ENCODE results near the gene ZNF350. TPM values are rescaled to one million over a fixed set of nuclear protein-coding genes. Genes with fewer than 3 reads are reported as not detected.
"Not testable (repeated sequence)": the region's sequence is repeated elsewhere in the genome, so short reads cannot be mapped to it uniquely, and the experiment has no call there.

ZNF350 gene
- total RNA-seq, result 9.1 and 9.2 TPM in 2 replicates

GRCh38 chr19:51986309-51987291, at the start of gene ZNF350:
ZNF350 (minus strand) TSS chr19:51986840; CDS start chr19:51974360, 12,480 bp downstream.
- Mint-ChIP-seq H3K4me3 (ENCODE audit: low read depth) (peak within 1 kb of the TSS; percentile 95), H3K27ac (peak within 1 kb of the TSS; percentile 89), H3K9me3 (peaks cover 69% of the 10 kb centered on the region), H3K4me1 (ENCODE audit: low read depth) (peaks cover 8% of the 10 kb centered on the region), H3K27me3 (ENCODE audit: low read depth) (no peaks in the 10 kb centered on the region), H3K36me3 (ENCODE audit: low read depth) (peaks cover 61% of the 10 kb centered on the region)
- DNase-seq (ENCODE audit: low spot score), result peak; percentile 84
- intact Hi-C loops (cut with micrococcal nuclease), result loop anchor here (1.0 to 5.0 kb wide), 6 partner anchors 22 to 201 kb away; partner anchors contain the start of genes ZNF613, ZNF614, ZNF615 and ZNF649

GRCh38 chr19:52034051-52034728, 47.5 kb upstream of the ZNF350 start:
- Mint-ChIP-seq H3K9me3 (peaks cover 80% of the 10 kb centered on the region), H3K27me3 (ENCODE audit: low read depth) (no peaks in the 10 kb centered on the region), H3K4me1 (ENCODE audit: low read depth) (peaks cover 1% of the 10 kb centered on the region), H3K4me3 (ENCODE audit: low read depth) (no peak overlapping the region), H3K27ac (no peak overlapping the region), H3K36me3 (ENCODE audit: low read depth) (peaks cover 82% of the 10 kb centered on the region)
- intact Hi-C loops (cut with micrococcal nuclease), result no loop called here
- DNase-seq (ENCODE audit: low spot score), result no peak

DNA sequence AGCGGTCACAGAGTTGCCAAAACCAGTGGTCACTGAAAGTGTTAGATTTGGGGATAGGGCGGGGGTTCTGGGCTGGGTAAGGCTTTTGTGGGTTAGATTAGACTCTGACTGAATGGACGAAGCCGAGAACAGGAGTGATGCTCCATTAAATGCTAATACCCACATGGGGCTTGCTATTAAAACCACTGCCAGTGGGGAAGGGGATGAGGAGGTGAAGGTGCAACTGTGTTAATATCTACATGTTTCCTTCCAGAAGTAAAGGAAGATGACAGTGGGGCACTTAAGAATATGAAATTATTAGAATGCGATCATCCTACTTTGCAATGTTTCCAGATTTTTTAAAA, 42.1 kb upstream of the ZNF350 start:
- peaks cover 80% of the 10 kb centered on the region for H3K36me3 Mint-ChIP-seq (ENCODE audit: low read depth)
- peak overlapping the region; percentile 93 for H3K27ac Mint-ChIP-seq
- intact Hi-C loops (cut with micrococcal nuclease), result loop anchor here (1.0 to 10.0 kb wide), 6 partner anchors 20 to 124 kb away; partner anchors contain the start of genes ZNF350, ZNF613, ZNF615 and ZNF616
- H3K27me3 Mint-ChIP-seq (ENCODE audit: low read depth), result no peaks in the 10 kb centered on the region
- DNase-seq (ENCODE audit: low spot score), result no peak
- peaks cover 69% of the 10 kb centered on the region for H3K9me3 Mint-ChIP-seq
- peaks cover 11% of the 10 kb centered on the region for H3K4me1 Mint-ChIP-seq (ENCODE audit: low read depth)
- H3K4me3 Mint-ChIP-seq (ENCODE audit: low read depth), result peak overlapping the region; percentile 92

DNA sequence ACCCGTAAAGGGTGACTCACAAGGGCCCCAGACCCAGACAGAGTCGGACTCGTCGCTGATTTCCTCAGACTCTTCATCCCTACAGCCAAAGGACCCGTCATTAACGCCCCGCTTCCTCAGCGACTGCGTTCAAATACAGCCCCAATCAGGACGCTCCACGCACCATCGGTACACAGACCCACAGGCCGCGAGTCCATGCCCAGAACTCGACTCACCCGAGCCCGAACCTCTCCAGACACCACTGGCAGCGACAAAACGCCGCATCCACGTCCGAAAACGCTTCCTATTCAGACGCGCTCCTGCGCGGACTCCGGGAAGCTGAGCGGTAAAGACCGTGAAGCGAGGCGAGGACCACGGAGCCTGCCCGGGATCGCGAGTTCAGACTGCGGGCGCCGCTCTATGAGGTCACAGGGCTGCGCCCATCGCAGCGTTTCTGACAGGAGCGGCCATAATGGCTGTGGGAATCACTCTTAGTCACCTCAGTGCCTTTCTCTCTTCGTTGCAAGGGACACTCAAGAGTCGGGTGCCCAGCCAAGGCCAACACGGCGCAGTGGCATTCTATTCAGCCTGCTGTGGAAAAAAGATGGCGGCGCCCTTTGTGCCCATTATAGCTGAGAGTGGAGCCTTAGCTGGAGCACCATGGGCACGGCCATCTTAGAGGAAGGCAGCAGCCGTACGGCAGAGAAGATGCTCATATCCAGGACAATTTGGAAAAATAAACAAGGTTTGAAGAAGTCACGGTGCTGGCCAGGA, 41.6 kb upstream of the ZNF350 start, which contains the start of gene ZNF614:
Gene ZNF614 (minus strand): TSS at position 353 of the 753 bp plus-strand sequence. CDS start 2,634 bp downstream, outside the sequence.
- Mint-ChIP-seq H3K4me1 (ENCODE audit: low read depth) (peaks cover 11% of the 10 kb centered on the region), H3K36me3 (ENCODE audit: low read depth) (peaks cover 80% of the 10 kb centered on the region), H3K27ac (peak within 1 kb of the TSS; percentile 93), H3K9me3 (peaks cover 69% of the 10 kb centered on the region), H3K27me3 (ENCODE audit: low read depth) (no peaks in the 10 kb centered on the region), H3K4me3 (ENCODE audit: low read depth) (peak within 1 kb of the TSS; percentile 92)
- DNase-seq (ENCODE audit: low spot score), result peak; percentile 82
- intact Hi-C loops (cut with micrococcal nuclease), result loop anchor here (1.0 to 10.0 kb wide), 6 partner anchors 20 to 123 kb away; partner anchors contain the start of genes ZNF350, ZNF613, ZNF615 and ZNF616

- Mint-ChIP-seq H3K4me1 (ENCODE audit: low read depth) (peaks cover 11% of the 10 kb centered on the region), H3K9me3 (peaks cover 72% of the 10 kb centered on the region), H3K36me3 (ENCODE audit: low read depth) (peaks cover 87% of the 10 kb centered on the region)
- not testable (repeated sequence) for H3K27ac Mint-ChIP-seq; H3K4me3 Mint-ChIP-seq (ENCODE audit: low read depth); H3K27me3 Mint-ChIP-seq (ENCODE audit: low read depth); DNase-seq (ENCODE audit: low spot score)
- intact Hi-C loops (cut with micrococcal nuclease), result loop anchor here (5.0 to 10.0 kb wide), 2 partner anchors 111 to 122 kb away; partner anchors contain the start of genes ZNF616 and ZNF649
Observed at GRCh38 chr19:52026255-52026990, 39.8 kb upstream of the ZNF350 start.

- peaks cover 74% of the 10 kb centered on the region for H3K9me3 Mint-ChIP-seq
- not testable (repeated sequence) for H3K4me3 Mint-ChIP-seq (ENCODE audit: low read depth); H3K27me3 Mint-ChIP-seq (ENCODE audit: low read depth); H3K27ac Mint-ChIP-seq; DNase-seq (ENCODE audit: low spot score)
- peaks cover 11% of the 10 kb centered on the region for H3K4me1 Mint-ChIP-seq (ENCODE audit: low read depth)
- peaks cover 91% of the 10 kb centered on the region for H3K36me3 Mint-ChIP-seq (ENCODE audit: low read depth)
- intact Hi-C loops (cut with micrococcal nuclease), result loop anchor here (10.0 kb wide), 1 partner anchor 120 kb away; the partner anchor contains the start of gene ZNF649
Observed at GRCh38 chr19:52024478-52024877, 37.8 kb upstream of the ZNF350 start.

GRCh38 chr19:52022193-52022592, 35.6 kb upstream of the ZNF350 start:
- H3K4me3 Mint-ChIP-seq (ENCODE audit: low read depth), result no peak overlapping the region
- H3K27me3 Mint-ChIP-seq (ENCODE audit: low read depth), result no peaks in the 10 kb centered on the region
- no peak overlapping the region for H3K27ac Mint-ChIP-seq
- no peak for DNase-seq (ENCODE audit: low spot score)
- peaks cover 98% of the 10 kb centered on the region for H3K36me3 Mint-ChIP-seq (ENCODE audit: low read depth)
- intact Hi-C loops (cut with micrococcal nuclease), result loop anchor here (10.0 kb wide), 1 partner anchor 117 kb away; the partner anchor contains the start of gene ZNF649
- peaks cover 4% of the 10 kb centered on the region for H3K4me1 Mint-ChIP-seq (ENCODE audit: low read depth)
- H3K9me3 Mint-ChIP-seq, result peaks cover 87% of the 10 kb centered on the region

GRCh38 chr19:52020506-52020905, 33.9 kb upstream of the ZNF350 start:
- Mint-ChIP-seq H3K4me1 (ENCODE audit: low read depth) (no peaks in the 10 kb centered on the region), H3K9me3 (peaks cover 87% of the 10 kb centered on the region), H3K27ac (no peak overlapping the region), H3K4me3 (ENCODE audit: low read depth) (no peak overlapping the region), H3K27me3 (ENCODE audit: low read depth) (no peaks in the 10 kb centered on the region), H3K36me3 (ENCODE audit: low read depth) (peaks cover 98% of the 10 kb centered on the region)
- intact Hi-C loops (cut with micrococcal nuclease), result loop anchor here (10.0 kb wide), 1 partner anchor 116 kb away; the partner anchor contains the start of gene ZNF649
- no peak for DNase-seq (ENCODE audit: low spot score)

DNA sequence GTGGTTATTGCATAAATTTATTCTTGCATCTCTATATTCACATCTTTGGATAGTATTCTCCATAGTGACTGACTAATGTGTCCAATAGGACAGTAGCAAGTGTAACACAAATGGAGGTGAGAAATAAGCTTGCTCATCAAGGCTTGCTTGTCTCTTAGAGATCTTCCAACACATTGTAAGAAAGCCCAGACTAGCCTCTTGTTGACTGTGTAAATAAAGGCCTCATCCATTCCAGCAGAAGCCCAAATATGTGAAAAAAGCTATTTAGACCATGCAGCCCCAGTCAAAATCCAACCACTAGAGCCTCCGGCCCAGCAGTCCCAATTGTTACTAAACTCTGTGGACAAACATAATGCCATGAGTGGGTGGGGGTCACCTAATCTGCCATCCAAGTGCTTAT, 24.0 kb upstream of the ZNF350 start:
- no peak overlapping the region for H3K27ac Mint-ChIP-seq
- DNase-seq (ENCODE audit: low spot score), result no peak
- no peak overlapping the region for H3K4me3 Mint-ChIP-seq (ENCODE audit: low read depth)
- peaks cover 65% of the 10 kb centered on the region for H3K36me3 Mint-ChIP-seq (ENCODE audit: low read depth)
- H3K27me3 Mint-ChIP-seq (ENCODE audit: low read depth), result no peaks in the 10 kb centered on the region
- peaks cover 55% of the 10 kb centered on the region for H3K9me3 Mint-ChIP-seq
- H3K4me1 Mint-ChIP-seq (ENCODE audit: low read depth), result peaks cover 10% of the 10 kb centered on the region
- intact Hi-C loops (cut with micrococcal nuclease), result no loop called here

DNA sequence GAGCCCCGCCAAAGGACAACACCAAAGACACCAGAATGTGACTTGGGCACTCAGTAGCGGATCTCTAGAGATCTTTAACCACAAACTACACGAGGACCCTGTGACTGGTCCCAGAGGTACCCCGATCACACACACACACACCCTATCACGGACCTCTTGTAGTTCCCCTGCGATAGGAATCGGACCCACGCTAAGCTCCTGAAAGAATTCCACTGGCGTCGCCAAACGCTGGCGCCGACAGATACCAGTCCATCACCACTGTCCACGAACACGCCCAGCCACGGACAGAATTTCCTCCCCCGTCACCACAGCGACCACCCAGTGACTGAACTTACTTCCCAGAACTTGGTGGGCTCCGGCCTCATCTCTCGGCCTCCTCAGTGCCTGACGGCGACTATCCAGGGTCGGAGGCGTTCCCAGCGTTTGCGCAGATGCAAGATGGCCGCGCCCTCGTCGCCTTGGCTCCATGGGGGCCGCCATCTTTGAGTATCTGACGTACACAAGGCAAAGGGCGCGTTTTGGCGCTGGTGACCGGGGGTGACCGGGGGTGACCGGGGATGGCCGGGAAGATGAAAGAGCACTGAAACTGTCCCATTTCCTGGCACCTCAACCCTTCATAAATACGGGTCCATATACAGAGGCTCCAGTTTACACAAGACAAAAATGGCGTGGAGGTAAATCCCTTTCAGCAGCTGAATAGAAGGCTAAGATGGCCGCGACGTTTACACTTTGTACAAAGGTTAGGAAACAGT, 21.3 kb upstream of the ZNF350 start, which contains the start of gene ZNF615:
Gene ZNF615 (minus strand): TSS at position 406 of the 752 bp plus-strand sequence. CDS start 4,500 bp downstream, outside the sequence.
- intact Hi-C loops (cut with micrococcal nuclease), result loop anchor here (1.0 to 2.0 kb wide), 3 partner anchors 20 to 81 kb away; partner anchors contain the start of genes ZNF350, ZNF613 and ZNF614
- peaks cover 10% of the 10 kb centered on the region for H3K4me1 Mint-ChIP-seq (ENCODE audit: low read depth)
- H3K9me3 Mint-ChIP-seq, result peaks cover 62% of the 10 kb centered on the region
- peaks cover 69% of the 10 kb centered on the region for H3K36me3 Mint-ChIP-seq (ENCODE audit: low read depth)
- peak within 1 kb of the TSS; percentile 96 for H3K27ac Mint-ChIP-seq
- DNase-seq (ENCODE audit: low spot score), result peak; percentile 80
- H3K4me3 Mint-ChIP-seq (ENCODE audit: low read depth), result peak within 1 kb of the TSS; percentile 93
- no peaks in the 10 kb centered on the region for H3K27me3 Mint-ChIP-seq (ENCODE audit: low read depth)

- H3K27ac Mint-ChIP-seq, result peak overlapping the region; percentile 96
- peaks cover 59% of the 10 kb centered on the region for H3K9me3 Mint-ChIP-seq
- H3K27me3 Mint-ChIP-seq (ENCODE audit: low read depth), result no peaks in the 10 kb centered on the region
- no peak for DNase-seq (ENCODE audit: low spot score)
- intact Hi-C loops (cut with micrococcal nuclease), result no loop called here
- H3K36me3 Mint-ChIP-seq (ENCODE audit: low read depth), result peaks cover 65% of the 10 kb centered on the region
- H3K4me3 Mint-ChIP-seq (ENCODE audit: low read depth), result peak overlapping the region; percentile 93
- H3K4me1 Mint-ChIP-seq (ENCODE audit: low read depth), result peaks cover 10% of the 10 kb centered on the region
Observed at GRCh38 chr19:52007451-52007805, 20.8 kb upstream of the ZNF350 start.
